AG10803 (cell line): ENCODE data around the gene GPR84.

Source experiments
- DNase-seq: peaks from one replicate; pipeline ENCODE4 v3.0.0; 2010; ENCODE audit warnings: low read depth
- H3K4me3 ChIP-seq: 2 replicates; pipeline ENCODE4 v1.5.1; 2011; ENCODE audit warnings: mild to moderate bottlenecking, low read length, control low read depth
- CTCF ChIP-seq: conservative IDR thresholded peaks from 2 replicates; pipeline ENCODE4 v1.5.1; 2011; ENCODE audit warnings: mild to moderate bottlenecking, low read length, control low read depth, inconsistent platforms

GPR84 gene

GRCh38 chr12:54368709-54369596 is 4.7 kb upstream of the GPR84 start:
- peak; percentile 87 for TF ChIP-seq CTCF
- peak overlapping the region; percentile 17 for H3K4me3 ChIP-seq
- DNase-seq, result peak; percentile 83

- H3K4me3 ChIP-seq, result no peak overlapping the region
- no peak for DNase-seq
- no peak for TF ChIP-seq CTCF
These were observed 3.9 kb upstream of the GPR84 start for GRCh38 chr12:54368025-54368708.

- no peak for DNase-seq
These were observed 668 bp downstream of the GPR84 start for GRCh38 chr12:54363618-54364017.

GRCh38 chr12:54363047-54363446 is 1.2 kb downstream of the GPR84 start:
- H3K4me3 ChIP-seq, result no peak overlapping the region
- TF ChIP-seq CTCF, result no peak
- DNase-seq, result no peak

More at GRCh38 chr12:54363618-54364017, 668 bp downstream of the GPR84 start:
- no peak overlapping the region for H3K4me3 ChIP-seq
- no peak for TF ChIP-seq CTCF

- H3K4me3 ChIP-seq, result no peak overlapping the region
- TF ChIP-seq CTCF, result peak; percentile 88
- peak; percentile 71 for DNase-seq
These were observed 3.4 kb downstream of the GPR84 start for GRCh38 chr12:54360717-54361456.

GRCh38 chr12:54359762-54360351 is 4.4 kb downstream of the GPR84 start:
- DNase-seq, result no peak
- peak overlapping the region; percentile 69 for H3K4me3 ChIP-seq
- no peak for TF ChIP-seq CTCF
